Ovary (tissue), 9 donors: ENCODE measurements around the gene DRC7. TPM values are rescaled to one million over a fixed set of nuclear protein-coding genes. Genes with fewer than 3 reads are reported as not detected.

ENCODE experiments used
- DNase-seq, 5 donors: peaks; one replicate each; pipeline ENCODE4 v3.0.0-alpha.2; 2019 to 2020
- H3K27ac ChIP-seq, 2 donors: fragments of 200-600 bp; one replicate each; pipeline versions ENCODE4 v1.5.1 to v1.8.0; 2019 to 2022
- H3K27me3 ChIP-seq: fragments of 200-600 bp; one replicate; pipeline ENCODE4 v1.8.0; 2022
- H3K36me3 ChIP-seq: fragments of 200-600 bp; sonication (generic); one replicate; pipeline ENCODE4 v1.5.1; 2019
- H3K4me1 ChIP-seq: one replicate; pipeline ENCODE4 v1.8.1; 2013; ENCODE audit warnings: mild to moderate bottlenecking, moderate library complexity; ENCODE audit not compliant: insufficient read depth
- H3K4me3 ChIP-seq: fragments of 200-600 bp; sonication (generic); one replicate; pipeline ENCODE4 v1.5.1; 2017
- H3K9me3 ChIP-seq, 2 donors: fragments of 200-600 bp in 1 of 2; sonication (generic) in 1 of 2; one replicate each; pipeline versions ENCODE4 v1.5.1 to v1.8.1; 2013 to 2019; ENCODE audit warnings: mild to moderate bottlenecking in 1 of 2, moderate library complexity in 1 of 2
- CTCF ChIP-seq, 3 donors: fragments of 450-650 bp in 2 of 3; fragments of 200-600 bp in 1 of 3; IDR thresholded peaks; one replicate each; pipeline versions ENCODE4 v1.5.1 to v1.8.0; 2016 to 2022; ENCODE audit warnings: antibody characterized with exemption in 3 of 3, mild to moderate bottlenecking in 1 of 3
- EP300 ChIP-seq: sonication (generic); formaldehyde crosslinking; IDR thresholded peaks from one replicate; pipeline ENCODE4 v1.6.1; 2017; ENCODE audit warnings: antibody characterized with exemption
- POLR2A ChIP-seq: fragments of 450-650 bp; IDR thresholded peaks from one replicate; pipeline ENCODE4 v1.6.1; 2017; ENCODE audit warnings: antibody characterized with exemption, mild to moderate bottlenecking, moderate library complexity
- WGBS, 3 donors: extraction: QIAGEN DNeasy Blood & Tissue Kit in 1 of 3; methylation state at CpG; one replicate each; pipeline versions ENCODE4 v1.1.5 to v1.1.7; 2013 to 2017; 5-methylcytosine and 5-hydroxymethylcytosine counted together
- intact Hi-C, 4 donors: fragments of 100-400 bp; cut with DNase I; formaldehyde crosslinking; loops; one replicate each; pipeline versions ENCODE4 v1.11.0 to v1.15.1; 2022 to 2023
- polyA plus RNA-seq, 2 donors: library from polyadenylated mRNA; stranded (reverse); fragments of 200-250 nt in 1 of 2; fragments of 350-450 nt in 1 of 2; fragmentation: Illumina TruSeq in 1 of 2; extraction: RNeasy Lipid Tissue Mini Kit (QIAGEN cat#74804) in 1 of 2; gene quantifications; one replicate each; pipeline ENCODE4 v1.2.3, GENCODE V29; 2013 to 2014
- total RNA-seq, 7 donors: library from RNA; depleted of rRNA in 2 of 7; stranded (reverse); fragments of >200 nt in 2 of 7; fragmentation: NEBNext Ultra II Directional in 3 of 7; extraction: Animal tissue kit (Norgen Biotek cat#: 25700) in 3 of 7; gene quantifications; one replicate each; pipeline versions ENCODE4 v1.1.0 to v1.2.4, GENCODE V29; 2016 to 2023
- donor health status: DM: no; HTN: no; CAD: no; lungs with moderate emphysema.
- donor health status: DM: no; HTN: no; CAD: no.
- donor health status: Bipolar disorder and iron deficiency.
- donor health status: DM: yes; HTN: yes; CAD: no.
- donor health status: DM: no; HTN: no; CAD: no.
- donor health status: DM: yes; HTN: yes; CAD: no.

DRC7 gene
- total and polyA plus RNA-seq, 9 donors, result 0.07 to 12.5 (median 0.67) TPM; not detected in 3

GRCh38 chr16:57724531-57724930 is 29.9 kb downstream of the DRC7 start:
- no peaks in the 10 kb centered on the region for H3K9me3 ChIP-seq
- TF ChIP-seq POLR2A (no peak), CTCF (IDR thresholded peaks at IDR 0.05) (no peak), EP300 (no peak)
- DNase-seq, result no peak
- H3K27ac ChIP-seq, result no peak overlapping the region
- no peaks in the 10 kb centered on the region for H3K36me3 ChIP-seq
- no peaks in the 10 kb centered on the region for H3K4me1 ChIP-seq
- no peaks in the 10 kb centered on the region for H3K27me3 ChIP-seq
- 77 to 82% (median 80%) methylated on average over 15 of the region's 15 CpGs for WGBS, 3 donors
- intact Hi-C loops, result no loop called here
- H3K4me3 ChIP-seq, result no peak overlapping the region

- intact Hi-C loops, result no loop called here
- WGBS, 3 donors, result 31 to 45% (median 32%) methylated on average over 5 of the region's 5 CpGs
- no peak for DNase-seq
Observed at GRCh38 chr16:57725151-57725550, 30.5 kb downstream of the DRC7 start.

GRCh38 chr16:57725554-57725953 is 30.9 kb downstream of the DRC7 start:
- Histone ChIP-seq H3K27ac (no peak overlapping the region), H3K9me3 (no peaks in the 10 kb centered on the region), H3K4me3 (no peak overlapping the region), H3K27me3 (no peaks in the 10 kb centered on the region), H3K4me1 (no peaks in the 10 kb centered on the region), H3K36me3 (no peaks in the 10 kb centered on the region)
- intact Hi-C loops, result no loop called here
- TF ChIP-seq CTCF (IDR thresholded peaks at IDR 0.05), result no peak
- TF ChIP-seq EP300, result no peak
- TF ChIP-seq POLR2A, result no peak
- no peak for DNase-seq
- WGBS, 3 donors, result 66 to 80% (median 72%) methylated on average over 5 of the region's 5 CpGs

More at GRCh38 chr16:57725151-57725550, 30.5 kb downstream of the DRC7 start:
- no peak overlapping the region for H3K4me3 ChIP-seq
- TF ChIP-seq EP300, result no peak
- no peak for TF ChIP-seq CTCF (IDR thresholded peaks at IDR 0.05)
- no peak for TF ChIP-seq POLR2A
- no peaks in the 10 kb centered on the region for H3K9me3 ChIP-seq
- no peaks in the 10 kb centered on the region for H3K27me3 ChIP-seq
- H3K4me1 ChIP-seq, result no peaks in the 10 kb centered on the region
- no peak overlapping the region for H3K27ac ChIP-seq
- H3K36me3 ChIP-seq, result no peaks in the 10 kb centered on the region

GRCh38 chr16:57725976-57726375 is 31.4 kb downstream of the DRC7 start:
- DNase-seq, result no peak
- TF ChIP-seq EP300, result no peak
- no peak for TF ChIP-seq CTCF (IDR thresholded peaks at IDR 0.05)
- no peak for TF ChIP-seq POLR2A

More at GRCh38 chr16:57725976-57726375, 31.4 kb downstream of the DRC7 start:
- no peaks in the 10 kb centered on the region for H3K36me3 ChIP-seq
- no peak overlapping the region for H3K27ac ChIP-seq
- H3K27me3 ChIP-seq, result no peaks in the 10 kb centered on the region
- H3K9me3 ChIP-seq, result no peaks in the 10 kb centered on the region
- 89 to 91% (median 89%) methylated on average over 30 of the region's 30 CpGs for whole genome bisulfite sequencing, 3 donors
- no peaks in the 10 kb centered on the region for H3K4me1 ChIP-seq
- no peak overlapping the region for H3K4me3 ChIP-seq
- intact Hi-C loops, result no loop called here
